GM12873 (cell line): Measurements from ENCODE around the gene PCSK4.

Experiments
- TF ChIP-seq, protein P1 (sequence below): IDR thresholded peaks from 2 replicates; pipeline ENCODE4 v1.5.1; 2012; ENCODE audit warnings: low read depth, mild to moderate bottlenecking, moderate library complexity, low read length, control low read depth; ENCODE audit not compliant: insufficient read depth; ENCODE audit errors: missing control alignments

Gene PCSK4

DNA sequence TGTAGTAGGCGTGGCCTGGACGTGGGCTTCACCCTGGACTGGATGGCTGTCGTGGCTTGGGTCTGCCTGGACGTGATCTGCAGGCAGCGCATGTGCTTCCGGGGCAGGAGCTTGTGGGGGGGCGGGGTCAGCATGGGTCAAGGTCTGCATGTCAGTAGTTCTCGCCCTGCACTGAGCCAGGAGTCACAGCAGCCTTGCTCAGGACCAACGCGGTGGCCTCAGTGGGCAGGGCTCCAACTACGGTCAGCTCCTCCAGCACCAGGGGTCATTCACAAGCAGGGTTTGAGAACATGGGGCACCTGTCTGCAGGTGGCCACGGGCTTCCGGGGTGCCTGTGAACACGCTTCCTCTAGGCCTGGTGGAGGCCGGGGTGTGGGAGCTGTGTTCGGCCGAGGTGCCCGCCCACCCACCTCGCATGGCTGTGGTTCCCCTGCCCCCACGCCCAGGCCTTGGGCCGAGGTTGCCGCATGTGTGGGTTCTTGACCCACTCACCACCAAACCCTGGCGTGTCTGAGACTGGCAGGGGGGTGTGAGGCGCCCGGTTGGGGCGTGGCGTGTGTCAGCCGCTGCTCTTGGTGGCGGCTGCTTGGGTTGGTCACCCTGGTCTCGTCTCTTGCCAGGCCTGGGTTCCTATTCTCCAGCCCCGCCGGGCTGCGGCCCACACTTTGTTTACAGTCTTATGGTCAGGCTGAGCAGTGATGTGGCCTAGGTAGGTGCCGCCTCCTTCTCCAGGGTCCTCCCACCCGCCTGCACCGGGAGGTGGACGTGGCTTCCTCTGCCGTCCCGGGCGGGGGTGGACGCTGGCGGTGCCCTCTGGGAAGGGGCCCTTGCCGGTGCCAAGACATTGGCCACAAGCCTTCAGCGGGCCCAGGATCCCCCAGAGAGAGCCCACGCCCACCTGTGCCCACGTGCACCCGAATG, 56.8 kb downstream of the PCSK4 start:
- TF ChIP-seq, protein P1, sequence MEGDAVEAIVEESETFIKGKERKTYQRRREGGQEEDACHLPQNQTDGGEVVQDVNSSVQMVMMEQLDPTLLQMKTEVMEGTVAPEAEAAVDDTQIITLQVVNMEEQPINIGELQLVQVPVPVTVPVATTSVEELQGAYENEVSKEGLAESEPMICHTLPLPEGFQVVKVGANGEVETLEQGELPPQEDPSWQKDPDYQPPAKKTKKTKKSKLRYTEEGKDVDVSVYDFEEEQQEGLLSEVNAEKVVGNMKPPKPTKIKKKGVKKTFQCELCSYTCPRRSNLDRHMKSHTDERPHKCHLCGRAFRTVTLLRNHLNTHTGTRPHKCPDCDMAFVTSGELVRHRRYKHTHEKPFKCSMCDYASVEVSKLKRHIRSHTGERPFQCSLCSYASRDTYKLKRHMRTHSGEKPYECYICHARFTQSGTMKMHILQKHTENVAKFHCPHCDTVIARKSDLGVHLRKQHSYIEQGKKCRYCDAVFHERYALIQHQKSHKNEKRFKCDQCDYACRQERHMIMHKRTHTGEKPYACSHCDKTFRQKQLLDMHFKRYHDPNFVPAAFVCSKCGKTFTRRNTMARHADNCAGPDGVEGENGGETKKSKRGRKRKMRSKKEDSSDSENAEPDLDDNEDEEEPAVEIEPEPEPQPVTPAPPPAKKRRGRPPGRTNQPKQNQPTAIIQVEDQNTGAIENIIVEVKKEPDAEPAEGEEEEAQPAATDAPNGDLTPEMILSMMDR, result no peak

DNA sequence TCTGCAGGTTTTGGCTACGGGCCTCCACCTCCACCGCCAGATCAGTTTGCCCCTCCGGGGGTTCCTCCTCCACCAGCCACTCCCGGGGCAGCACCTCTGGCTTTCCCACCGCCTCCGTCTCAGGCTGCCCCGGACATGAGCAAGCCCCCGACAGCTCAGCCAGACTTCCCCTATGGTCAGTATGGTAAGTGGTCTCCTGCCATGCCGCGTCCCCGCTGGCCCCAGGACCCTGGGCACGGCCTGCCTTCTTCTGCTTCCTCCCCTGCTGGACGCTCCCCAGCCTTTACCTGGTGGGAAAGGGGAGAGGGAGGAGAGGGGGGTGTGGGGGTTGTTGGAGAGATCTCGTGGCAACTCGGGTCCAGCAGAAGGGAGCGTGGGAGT, 57.7 kb downstream of the PCSK4 start:
- TF ChIP-seq, protein P1, result no peak

DNA sequence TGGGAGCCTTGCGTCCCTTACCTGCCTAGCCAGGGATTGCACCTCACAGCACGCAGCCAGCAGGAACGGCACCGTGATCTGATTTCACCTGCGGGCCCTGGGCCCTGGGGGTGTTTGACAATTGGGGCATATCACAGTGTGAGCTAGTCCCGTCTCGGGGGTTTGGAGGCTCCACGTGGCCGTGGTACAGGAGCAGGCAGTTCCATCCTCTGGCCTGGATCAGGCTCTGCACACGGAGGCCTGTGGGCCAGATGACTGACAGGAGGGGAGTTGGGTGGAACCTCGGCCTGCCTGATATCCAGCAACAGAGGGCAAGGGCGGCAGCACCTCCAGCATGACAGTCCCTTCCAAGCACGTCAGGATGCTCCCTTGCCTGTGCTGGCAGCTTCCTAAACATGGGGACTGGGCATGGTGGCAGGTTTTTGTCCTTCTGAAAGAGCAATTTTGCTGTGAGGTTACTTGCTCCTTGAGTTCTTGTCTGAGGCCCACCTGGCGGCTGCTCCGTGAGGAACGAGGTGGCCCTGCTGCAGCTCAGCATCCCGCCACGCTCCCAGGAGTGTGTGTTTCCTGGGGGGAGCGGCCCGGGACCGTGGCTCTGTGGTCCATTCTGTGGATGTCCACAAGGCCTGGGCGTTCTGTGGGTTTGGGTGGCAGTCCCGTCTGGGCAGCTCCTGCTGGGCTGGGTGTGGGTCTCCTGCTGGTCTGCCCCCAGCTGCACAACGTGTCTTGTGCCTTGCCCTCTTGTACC, 58.2 kb downstream of the PCSK4 start:
- TF ChIP-seq, protein P1, result no peak
